ENCODE measurements around the gene KLF13. TPM values are rescaled to one million over a fixed set of nuclear protein-coding genes. Genes with fewer than 3 reads are reported as not detected.

KLF13 gene
- total and polyA plus RNA-seq, 10 of the 15 experiments (the other 5 are each of a cell fraction or from before 2014, with no cell fraction given) = 20.3 to 109 (median 51.4) TPM

DNA sequence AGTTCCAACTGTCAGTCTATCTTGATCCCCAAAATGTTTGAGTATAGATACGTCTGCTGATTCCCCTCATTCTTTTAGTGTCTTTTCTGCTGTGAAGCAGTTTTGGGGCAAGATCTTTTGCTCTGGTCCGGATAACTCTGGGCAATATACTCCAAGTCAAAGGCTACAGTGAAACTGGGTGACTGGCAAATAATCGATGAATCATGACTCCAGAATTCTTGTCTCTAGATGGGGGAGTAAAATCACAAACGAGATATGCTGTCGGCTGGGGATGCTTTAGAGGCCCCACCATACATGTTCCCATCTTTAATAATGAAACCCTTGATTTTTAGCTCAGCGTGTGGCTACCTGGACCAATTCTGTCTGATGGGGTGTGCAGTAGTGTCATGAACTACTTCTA, 76.5 kb downstream of the KLF13 start:
- FAIRE-seq = no peak
- ChIA-PET RAD21 (ENCODE audit: unreplicated experiment) (no interaction called here), SMC1A (ENCODE audit: uncharacterized antibody, unreplicated experiment) (no interaction called here), CTCF (no interaction called here), POLR2A (no interaction called here)
- Histone ChIP-seq H3K27ac (ENCODE audit: control insufficient read depth, insufficient read depth) (no peak overlapping the region), H3K79me2 (ENCODE audit: control insufficient read depth, insufficient read depth, low read length) (no peaks in the 10 kb centered on the region), H3K4me1 (ENCODE audit: control insufficient read depth, insufficient read depth, low read length) (no peaks in the 10 kb centered on the region; the same call in 1 of the 2 replicates), H2AFZ (ENCODE audit: control insufficient read depth, low read depth, low read length) (no peak overlapping the region), H3K27me3 (replicated peaks in 1 of 2; ENCODE audit: control insufficient read depth in 2 of 2, insufficient read depth in 2 of 2, low read length in 1 of 2) (no peaks in the 10 kb centered on the region), H3K36me3 (ENCODE audit: control insufficient read depth in 2 of 2, insufficient read depth in 2 of 2, low read length in 1 of 2) (no peaks in the 10 kb centered on the region), H4K20me1 (ENCODE audit: control insufficient read depth, insufficient read depth) (no peaks in the 10 kb centered on the region), H3K9ac (ENCODE audit: control insufficient read depth, insufficient read depth, low read length) (no peak overlapping the region), H3K4me2 (ENCODE audit: control insufficient read depth, insufficient read depth) (no peak overlapping the region), H3K9me3 (replicated peaks; ENCODE audit: control insufficient read depth, insufficient read depth, low read length) (no peaks in the 10 kb centered on the region; the same call in 2 of the 3 replicates), H3K4me3 (no peak overlapping the region)
- no TSS peak for BruUV-seq (replicated peaks)
- in situ Hi-C loops (cut with MboI) = no loop called here
- no peak for DNase-seq (ENCODE audit: low read depth, low spot score)
- intact Hi-C loops (cut with micrococcal nuclease; ENCODE audit: unreplicated experiment) = no loop called here
- TF ChIP-seq SRF (IDR thresholded peaks at IDR 0.05; ENCODE audit: low read depth in 2 of 2, low read length in 2 of 2) = no peak
- TF ChIP-seq, protein P1, sequence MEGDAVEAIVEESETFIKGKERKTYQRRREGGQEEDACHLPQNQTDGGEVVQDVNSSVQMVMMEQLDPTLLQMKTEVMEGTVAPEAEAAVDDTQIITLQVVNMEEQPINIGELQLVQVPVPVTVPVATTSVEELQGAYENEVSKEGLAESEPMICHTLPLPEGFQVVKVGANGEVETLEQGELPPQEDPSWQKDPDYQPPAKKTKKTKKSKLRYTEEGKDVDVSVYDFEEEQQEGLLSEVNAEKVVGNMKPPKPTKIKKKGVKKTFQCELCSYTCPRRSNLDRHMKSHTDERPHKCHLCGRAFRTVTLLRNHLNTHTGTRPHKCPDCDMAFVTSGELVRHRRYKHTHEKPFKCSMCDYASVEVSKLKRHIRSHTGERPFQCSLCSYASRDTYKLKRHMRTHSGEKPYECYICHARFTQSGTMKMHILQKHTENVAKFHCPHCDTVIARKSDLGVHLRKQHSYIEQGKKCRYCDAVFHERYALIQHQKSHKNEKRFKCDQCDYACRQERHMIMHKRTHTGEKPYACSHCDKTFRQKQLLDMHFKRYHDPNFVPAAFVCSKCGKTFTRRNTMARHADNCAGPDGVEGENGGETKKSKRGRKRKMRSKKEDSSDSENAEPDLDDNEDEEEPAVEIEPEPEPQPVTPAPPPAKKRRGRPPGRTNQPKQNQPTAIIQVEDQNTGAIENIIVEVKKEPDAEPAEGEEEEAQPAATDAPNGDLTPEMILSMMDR (IDR thresholded peaks at IDR 0.05 in 2 of 3, conservative IDR thresholded peaks at IDR 0.05 in 1 of 3; ENCODE audit: control insufficient read depth in 2 of 3, extremely low read depth in 1 of 3, insufficient read depth in 1 of 3, low read depth in 3 of 3, low read length in 3 of 3) = no peak
- TF ChIP-seq RELA (IDR thresholded peaks at IDR 0.05; ENCODE audit: borderline replicate concordance, partially characterized antibody) = no peak
- no peak for TF ChIP-seq NFXL1 (IDR thresholded peaks at IDR 0.05; ENCODE audit: borderline replicate concordance)
- no peak for TF ChIP-seq MEF2B (IDR thresholded peaks at IDR 0.05; ENCODE audit: partially characterized antibody, poor library complexity, severe bottlenecking)
- TF ChIP-seq SMAD5 (IDR thresholded peaks at IDR 0.05; ENCODE audit: low read depth) = no peak
- WGBS (ENCODE audit: insufficient coverage, insufficient replicate concordance, low lambda C conversion rate, missing lambda C conversion rate) = 47% methylated on average over 6 of the region's 6 CpGs
- no peak for ATAC-seq
